Trophoblast cell (in vitro differentiated cells and primary cell): ENCODE measurements around the gene ADAMTS14.

Experiments
- DNase-seq, 2 donors: peaks; one replicate each; pipeline ENCODE4 v3.0.0-alpha.2; 2016
- H2AFZ ChIP-seq: 2 replicates; pipeline ENCODE4 v1.6.1; 2013; ENCODE audit warnings: low read length, moderate library complexity, mild to moderate bottlenecking; ENCODE audit not compliant: insufficient read depth, poor library complexity
- H2AK5ac ChIP-seq: 2 replicates; pipeline ENCODE4 v1.6.1; 2013; ENCODE audit warnings: mild to moderate bottlenecking, low read length
- H2BK120ac ChIP-seq: 2 replicates; pipeline ENCODE4 v1.6.1; 2013; ENCODE audit warnings: low read length, mild to moderate bottlenecking, moderate library complexity; ENCODE audit not compliant: insufficient read depth, poor library complexity
- H2BK12ac ChIP-seq: 2 replicates; pipeline ENCODE4 v1.6.1; 2013; ENCODE audit warnings: mild to moderate bottlenecking, low read length, moderate library complexity
- H2BK5ac ChIP-seq: 2 replicates; pipeline ENCODE4 v1.6.1; 2013; ENCODE audit warnings: low read length, low read depth, moderate library complexity, mild to moderate bottlenecking; ENCODE audit not compliant: poor library complexity
- H3K14ac ChIP-seq: 2 replicates; pipeline ENCODE4 v1.6.1; 2013; ENCODE audit warnings: mild to moderate bottlenecking, low read length
- H3K18ac ChIP-seq: 2 replicates; pipeline ENCODE4 v1.6.1; 2013; ENCODE audit warnings: mild to moderate bottlenecking, low read length
- H3K23ac ChIP-seq: 2 replicates; pipeline ENCODE4 v1.6.1; 2013; ENCODE audit warnings: low read length
- H3K27ac ChIP-seq: 2 replicates; pipeline ENCODE4 v1.5.1; 2013; ENCODE audit warnings: low read depth, mild to moderate bottlenecking, inconsistent platforms, low read length, moderate library complexity
- H3K27me3 ChIP-seq: 2 replicates; pipeline ENCODE4 v1.6.1; 2013; ENCODE audit warnings: inconsistent platforms, mild to moderate bottlenecking, low read length, moderate library complexity; ENCODE audit not compliant: insufficient read depth
- H3K36me3 ChIP-seq, 2 experiments: 1 replicate in 1 of 2; 2 replicates in 1 of 2; pipeline ENCODE4 v1.6.1; 2013; ENCODE audit warnings: low read length in 2 of 2, mild to moderate bottlenecking in 2 of 2, moderate library complexity in 1 of 2; ENCODE audit not compliant: insufficient read depth in 2 of 2, control insufficient read depth in 1 of 2
- H3K4ac ChIP-seq: 2 replicates; pipeline ENCODE4 v1.6.1; 2013; ENCODE audit warnings: low read depth, mild to moderate bottlenecking, low read length, moderate library complexity
- H3K4me1 ChIP-seq, 2 experiments: 1 replicate in 1 of 2; 2 replicates in 1 of 2; pipeline ENCODE4 v1.6.1; 2013; ENCODE audit warnings: low read length in 2 of 2, mild to moderate bottlenecking in 2 of 2, moderate library complexity in 1 of 2; ENCODE audit not compliant: insufficient read depth in 2 of 2, control insufficient read depth in 1 of 2
- H3K4me2 ChIP-seq: 2 replicates; pipeline ENCODE4 v1.6.1; 2013; ENCODE audit warnings: inconsistent platforms, mild to moderate bottlenecking, low read length, moderate library complexity
- H3K4me3 ChIP-seq: 2 replicates; pipeline ENCODE4 v1.5.1; 2013; ENCODE audit warnings: mild to moderate bottlenecking, low read depth, low read length, inconsistent platforms
- H3K79me1 ChIP-seq: one replicate; pipeline ENCODE4 v1.6.1; 2013; ENCODE audit warnings: low read length
- H3K79me2 ChIP-seq: 2 replicates; pipeline ENCODE4 v1.6.1; 2013; ENCODE audit warnings: low read length, mild to moderate bottlenecking; ENCODE audit not compliant: control insufficient read depth, insufficient read depth, poor library complexity
- H3K9ac ChIP-seq: 2 replicates; pipeline ENCODE4 v1.6.1; 2013; ENCODE audit warnings: mild to moderate bottlenecking, low read length
- H3K9me3 ChIP-seq: 2 replicates; pipeline ENCODE4 v1.6.1; 2013; ENCODE audit warnings: low read depth, mild to moderate bottlenecking, control low read depth, inconsistent platforms, low read length; ENCODE audit not compliant: insufficient read depth
- H4K12ac ChIP-seq: 2 replicates; pipeline ENCODE4 v1.6.1; 2013; ENCODE audit warnings: low read depth, mild to moderate bottlenecking, low read length, moderate library complexity
- H4K8ac ChIP-seq: 2 replicates; pipeline ENCODE4 v1.6.1; 2013; ENCODE audit warnings: low read depth, mild to moderate bottlenecking, low read length, moderate library complexity
- H4K91ac ChIP-seq: one replicate; pipeline ENCODE4 v1.6.1; 2013; ENCODE audit warnings: low read depth, mild to moderate bottlenecking, low read length, moderate library complexity
- WGBS: extraction: QIAGEN DNeasy Blood & Tissue Kit; methylation state at CpG from one replicate; pipeline ENCODE4 v1.1.7; 2013; ENCODE audit warnings: missing lambda C conversion rate; ENCODE audit not compliant: insufficient read length, insufficient coverage; ENCODE audit errors: extremely low coverage; 5-methylcytosine and 5-hydroxymethylcytosine counted together

Gene ADAMTS14

GRCh38 chr10:70692043-70692603 is 19.8 kb downstream of the ADAMTS14 start:
- Histone ChIP-seq H3K18ac (no peak overlapping the region), H2AFZ (no peak overlapping the region), H3K23ac (no peak overlapping the region), H3K4me3 (no peak overlapping the region), H2BK5ac (no peak overlapping the region), H4K8ac (no peak overlapping the region), H3K79me1 (no peaks in the 10 kb centered on the region), H3K9me3 (peaks cover 8% of the 10 kb centered on the region), H4K12ac (no peak overlapping the region), H3K9ac (no peak overlapping the region), H2AK5ac (no peak overlapping the region), H3K4me2 (no peak overlapping the region), H3K14ac (no peak overlapping the region), H4K91ac (no peak overlapping the region), H3K79me2 (no peaks in the 10 kb centered on the region), H3K4ac (no peak overlapping the region), H3K27ac (no peak overlapping the region), H2BK12ac (no peak overlapping the region), H3K4me1 (no peaks in the 10 kb centered on the region), H3K36me3 (no peaks in the 10 kb centered on the region), H2BK120ac (no peak overlapping the region), H3K27me3 (no peaks in the 10 kb centered on the region)
- no peak for DNase-seq
- no CpG with 5 or more reads among the region's 9 CpGs for WGBS

GRCh38 chr10:70693619-70694335 is 21.5 kb downstream of the ADAMTS14 start:
- no peak overlapping the region for H2BK120ac ChIP-seq
- H4K12ac ChIP-seq, result no peak overlapping the region
- H4K91ac ChIP-seq, result no peak overlapping the region
- no peak overlapping the region for H3K27ac ChIP-seq
- WGBS, result no CpG with 5 or more reads among the region's 19 CpGs
- H4K8ac ChIP-seq, result no peak overlapping the region
- no peak overlapping the region for H2AFZ ChIP-seq
- H3K36me3 ChIP-seq, result no peaks in the 10 kb centered on the region
- no peak overlapping the region for H3K9ac ChIP-seq
- no peak overlapping the region for H2BK5ac ChIP-seq
- H3K79me1 ChIP-seq, result no peaks in the 10 kb centered on the region
- no peaks in the 10 kb centered on the region for H3K4me1 ChIP-seq
- DNase-seq, result no peak
- no peak overlapping the region for H3K23ac ChIP-seq
- no peaks in the 10 kb centered on the region for H3K27me3 ChIP-seq
- no peaks in the 10 kb centered on the region for H3K79me2 ChIP-seq
- no peak overlapping the region for H3K14ac ChIP-seq
- peaks cover 8% of the 10 kb centered on the region for H3K9me3 ChIP-seq
- H2AK5ac ChIP-seq, result no peak overlapping the region
- H3K4me2 ChIP-seq, result no peak overlapping the region
- no peak overlapping the region for H3K18ac ChIP-seq
- no peak overlapping the region for H2BK12ac ChIP-seq
- no peak overlapping the region for H3K4ac ChIP-seq
- H3K4me3 ChIP-seq, result no peak overlapping the region

- H3K4me3 ChIP-seq, result no peak overlapping the region
- no peak overlapping the region for H3K23ac ChIP-seq
- no CpG with 5 or more reads among the region's 6 CpGs for WGBS
- H3K27ac ChIP-seq, result no peak overlapping the region
- no peak overlapping the region for H3K18ac ChIP-seq
- no peak overlapping the region for H3K14ac ChIP-seq
- H2AFZ ChIP-seq, result no peak overlapping the region
- H3K79me1 ChIP-seq, result no peaks in the 10 kb centered on the region
- H3K4ac ChIP-seq, result no peak overlapping the region
- H3K9ac ChIP-seq, result no peak overlapping the region
- H3K79me2 ChIP-seq, result no peaks in the 10 kb centered on the region
- no peak overlapping the region for H4K12ac ChIP-seq
- no peak overlapping the region for H3K4me2 ChIP-seq
- no peak overlapping the region for H2BK120ac ChIP-seq
- H3K9me3 ChIP-seq, result peaks cover 3% of the 10 kb centered on the region
- DNase-seq, result no peak
- H4K91ac ChIP-seq, result no peak overlapping the region
- no peaks in the 10 kb centered on the region for H3K4me1 ChIP-seq
- H3K27me3 ChIP-seq, result no peaks in the 10 kb centered on the region
- H4K8ac ChIP-seq, result no peak overlapping the region
- H3K36me3 ChIP-seq, result no peaks in the 10 kb centered on the region
- no peak overlapping the region for H2AK5ac ChIP-seq
- H2BK12ac ChIP-seq, result no peak overlapping the region
- H2BK5ac ChIP-seq, result no peak overlapping the region
Observed at GRCh38 chr10:70694418-70695141, 22.3 kb downstream of the ADAMTS14 start.

- Histone ChIP-seq H3K18ac (no peak overlapping the region), H3K27me3 (no peaks in the 10 kb centered on the region), H2BK5ac (no peak overlapping the region), H3K27ac (no peak overlapping the region), H3K4me3 (no peak overlapping the region), H3K4ac (no peak overlapping the region), H3K14ac (no peak overlapping the region), H2BK12ac (no peak overlapping the region), H3K23ac (no peak overlapping the region), H2AK5ac (no peak overlapping the region), H3K4me2 (no peak overlapping the region), H3K4me1 (no peaks in the 10 kb centered on the region), H2BK120ac (no peak overlapping the region), H3K9me3 (peaks cover 3% of the 10 kb centered on the region), H3K79me2 (no peaks in the 10 kb centered on the region), H2AFZ (no peak overlapping the region), H3K9ac (no peak overlapping the region), H4K8ac (no peak overlapping the region), H4K12ac (no peak overlapping the region), H4K91ac (no peak overlapping the region), H3K36me3 (no peaks in the 10 kb centered on the region), H3K79me1 (no peaks in the 10 kb centered on the region)
- DNase-seq, result no peak
- no CpG with 5 or more reads among the region's 3 CpGs for WGBS
Observed at GRCh38 chr10:70695241-70696030, 23.1 kb downstream of the ADAMTS14 start.
